IPS DF 4.7 (cell line): ENCODE data around the gene KLC4.
"Not testable (repeated sequence)": the region's sequence is repeated elsewhere in the genome, so short reads cannot be mapped to it uniquely, and the experiment has no call there.

ENCODE experiments used
- DNase-seq: peaks from one replicate; pipeline ENCODE4 v3.0.0-alpha.2; 2013; ENCODE audit warnings: low spot score; ENCODE audit errors: extremely low read depth

The KLC4 gene

GRCh38 chr6:43035495-43036194, 23.8 kb upstream of the KLC4 start:
- no peak for DNase-seq

- DNase-seq, result no peak
Observed at GRCh38 chr6:43036712-43037111, 22.7 kb upstream of the KLC4 start.

- no peak for DNase-seq
Observed at GRCh38 chr6:43037197-43037596, 22.2 kb upstream of the KLC4 start.

- no peak for DNase-seq
Observed at GRCh38 chr6:43037706-43038105, 21.7 kb upstream of the KLC4 start.

- no peak for DNase-seq
Observed at GRCh38 chr6:43038727-43039126, 20.7 kb upstream of the KLC4 start.

- no peak for DNase-seq
Observed at GRCh38 chr6:43040542-43041257, 18.7 kb upstream of the KLC4 start.

GRCh38 chr6:43041475-43041874, 18.0 kb upstream of the KLC4 start:
- not testable (repeated sequence) for DNase-seq

GRCh38 chr6:43043310-43043709, 16.1 kb upstream of the KLC4 start:
- no peak for DNase-seq

GRCh38 chr6:43045371-43045930, 14.0 kb upstream of the KLC4 start:
- DNase-seq, result no peak

GRCh38 chr6:43047998-43048397, 11.4 kb upstream of the KLC4 start:
- DNase-seq, result no peak

GRCh38 chr6:43050981-43051380, 8.4 kb upstream of the KLC4 start:
- no peak for DNase-seq

- no peak for DNase-seq
Observed at GRCh38 chr6:43052225-43052841, 7.1 kb upstream of the KLC4 start.

GRCh38 chr6:43052842-43053544, 6.4 kb upstream of the KLC4 start:
- DNase-seq, result no peak

GRCh38 chr6:43053545-43054205, 5.8 kb upstream of the KLC4 start, which contains the start of gene CUL7:
Gene CUL7 (minus strand): TSS chr6:43053851. CDS start chr6:43052788, 1,063 bp downstream.
- DNase-seq, result no peak

GRCh38 chr6:43054206-43054943, 5.1 kb upstream of the KLC4 start:
- DNase-seq, result no peak

GRCh38 chr6:43055966-43056365, 3.5 kb upstream of the KLC4 start:
- no peak for DNase-seq

- no peak for DNase-seq
Observed at GRCh38 chr6:43058531-43058930, 900 bp upstream of the KLC4 start.

GRCh38 chr6:43060034-43060754, 763 bp downstream of the KLC4 start:
- no peak for DNase-seq

- DNase-seq, result no peak
Observed at GRCh38 chr6:43060755-43061633, 1.6 kb downstream of the KLC4 start.
